Activated T-helper 17 cell treated with anti-CD3 and anti-CD28 coated beads, Interleukin-2, amount 50 U/mL, for 72 hours (primary cell): ENCODE measurements around the gene RBKS. TPM values are rescaled to one million over a fixed set of nuclear protein-coding genes. Genes with fewer than 3 reads are reported as not detected.
A peak's percentile ranks its signal among the peaks of the same experiment; 100 is the strongest.
"Not testable (repeated sequence)": the region's sequence is repeated elsewhere in the genome, so short reads cannot be mapped to it uniquely, and the experiment has no call there.

Source experiments
- ATAC-seq: fragments of 150-1000 bp; cut with Tn5 transposase; replicated peaks from 2 replicates; pipeline ENCODE4 v1.10.0; 2021; ENCODE audit warnings: mild to moderate bottlenecking, moderate library complexity
- H3K27ac Mint-ChIP-seq: one replicate; pipeline ENCODE4 v1.8.0; 2022; ENCODE audit warnings: mixed read lengths
- H3K27me3 Mint-ChIP-seq: one replicate; pipeline ENCODE4 v1.8.0; 2022; ENCODE audit warnings: mixed read lengths
- H3K36me3 Mint-ChIP-seq: one replicate; pipeline ENCODE4 v1.8.0; 2022; ENCODE audit warnings: low read depth, mild to moderate bottlenecking, mixed read lengths
- H3K4me1 Mint-ChIP-seq: one replicate; pipeline ENCODE4 v1.8.0; 2022; ENCODE audit warnings: mixed read lengths
- H3K4me3 Mint-ChIP-seq: one replicate; pipeline ENCODE4 v1.8.0; 2022; ENCODE audit warnings: mild to moderate bottlenecking, mixed read lengths
- H3K9me3 Mint-ChIP-seq: one replicate; pipeline ENCODE4 v1.8.0; 2022; ENCODE audit warnings: mixed read lengths
- total RNA-seq, 2 donors: library from RNA; stranded (reverse); gene quantifications; one replicate each; pipeline ENCODE4 v1.2.3, GENCODE V29; 2022

Gene RBKS
- total RNA-seq, 2 donors from 2014 or later = 7.7 to 10.0 TPM

GRCh38 chr2:27890924-27891672, 911 bp upstream of the RBKS start:
- Mint-ChIP-seq H3K27ac (peak overlapping the region; percentile 100), H3K36me3 (peaks cover 57% of the 10 kb centered on the region), H3K4me1 (peaks cover 38% of the 10 kb centered on the region), H3K9me3 (peaks cover 4% of the 10 kb centered on the region), H3K27me3 (no peaks in the 10 kb centered on the region), H3K4me3 (peak overlapping the region; percentile 95)
- peak; percentile 11 for ATAC-seq

- peaks cover 4% of the 10 kb centered on the region for H3K9me3 Mint-ChIP-seq
- peak; percentile 1 for ATAC-seq
- peaks cover 32% of the 10 kb centered on the region for H3K4me1 Mint-ChIP-seq
- peaks cover 43% of the 10 kb centered on the region for H3K36me3 Mint-ChIP-seq
- no peaks in the 10 kb centered on the region for H3K27me3 Mint-ChIP-seq
- H3K27ac Mint-ChIP-seq = peak overlapping the region; percentile 100
- peak overlapping the region; percentile 95 for H3K4me3 Mint-ChIP-seq
These were observed 427 bp downstream of the RBKS start for GRCh38 chr2:27889774-27890145.

- Mint-ChIP-seq H3K27me3 (no peaks in the 10 kb centered on the region), H3K27ac (no peak overlapping the region), H3K4me3 (peak overlapping the region; percentile 95), H3K36me3 (peaks cover 34% of the 10 kb centered on the region), H3K9me3 (peaks cover 4% of the 10 kb centered on the region), H3K4me1 (peaks cover 23% of the 10 kb centered on the region)
- no peak for ATAC-seq
These were observed 1.4 kb downstream of the RBKS start for GRCh38 chr2:27888790-27889189.

- Mint-ChIP-seq H3K9me3 (peaks cover 4% of the 10 kb centered on the region), H3K4me3 (peak overlapping the region; percentile 95), H3K36me3 (peaks cover 34% of the 10 kb centered on the region), H3K4me1 (peaks cover 23% of the 10 kb centered on the region), H3K27ac (no peak overlapping the region), H3K27me3 (no peaks in the 10 kb centered on the region)
- ATAC-seq = no peak
These were observed 2.4 kb downstream of the RBKS start for GRCh38 chr2:27887830-27888229.

- no peak overlapping the region for H3K27ac Mint-ChIP-seq
- ATAC-seq = no peak
- no peaks in the 10 kb centered on the region for H3K27me3 Mint-ChIP-seq
- H3K36me3 Mint-ChIP-seq = peaks cover 34% of the 10 kb centered on the region
- peak overlapping the region; percentile 14 for H3K4me3 Mint-ChIP-seq
- peaks cover 17% of the 10 kb centered on the region for H3K4me1 Mint-ChIP-seq
- H3K9me3 Mint-ChIP-seq = peaks cover 4% of the 10 kb centered on the region
These were observed 3.1 kb downstream of the RBKS start for GRCh38 chr2:27887111-27887510.

GRCh38 chr2:27886322-27886721, 3.9 kb downstream of the RBKS start:
- H3K4me1 Mint-ChIP-seq = peaks cover 10% of the 10 kb centered on the region
- H3K4me3 Mint-ChIP-seq = no peak overlapping the region
- H3K27me3 Mint-ChIP-seq = no peaks in the 10 kb centered on the region
- peaks cover 28% of the 10 kb centered on the region for H3K36me3 Mint-ChIP-seq
- H3K9me3 Mint-ChIP-seq = peaks cover 4% of the 10 kb centered on the region
- ATAC-seq = no peak
- H3K27ac Mint-ChIP-seq = no peak overlapping the region

- Mint-ChIP-seq H3K9me3 (no peaks in the 10 kb centered on the region), H3K4me1 (peaks cover 5% of the 10 kb centered on the region), H3K27me3 (no peaks in the 10 kb centered on the region), H3K27ac (no peak overlapping the region), H3K4me3 (no peak overlapping the region), H3K36me3 (peaks cover 22% of the 10 kb centered on the region)
- no peak for ATAC-seq
These were observed 4.5 kb downstream of the RBKS start for GRCh38 chr2:27885661-27886060.

GRCh38 chr2:27885234-27885633, 5.0 kb downstream of the RBKS start:
- Mint-ChIP-seq H3K36me3 (peaks cover 17% of the 10 kb centered on the region), H3K27me3 (no peaks in the 10 kb centered on the region), H3K27ac (no peak overlapping the region), H3K4me3 (no peak overlapping the region), H3K9me3 (no peaks in the 10 kb centered on the region), H3K4me1 (peaks cover 5% of the 10 kb centered on the region)
- ATAC-seq = no peak

- no peaks in the 10 kb centered on the region for H3K9me3 Mint-ChIP-seq
- H3K36me3 Mint-ChIP-seq = peaks cover 11% of the 10 kb centered on the region
- no peaks in the 10 kb centered on the region for H3K27me3 Mint-ChIP-seq
- no peak for ATAC-seq
- peaks cover 5% of the 10 kb centered on the region for H3K4me1 Mint-ChIP-seq
- H3K4me3 Mint-ChIP-seq = no peak overlapping the region
- no peak overlapping the region for H3K27ac Mint-ChIP-seq
These were observed 5.6 kb downstream of the RBKS start for GRCh38 chr2:27884601-27885000.

GRCh38 chr2:27882584-27882922, 7.6 kb downstream of the RBKS start:
- H3K36me3 Mint-ChIP-seq, H3K9me3 Mint-ChIP-seq, H3K4me3 Mint-ChIP-seq, ATAC-seq, H3K4me1 Mint-ChIP-seq, H3K27ac Mint-ChIP-seq, H3K27me3 Mint-ChIP-seq: not testable (repeated sequence)

- not testable (repeated sequence) for ATAC-seq, H3K4me3 Mint-ChIP-seq, H3K27me3 Mint-ChIP-seq, H3K4me1 Mint-ChIP-seq, H3K36me3 Mint-ChIP-seq, H3K27ac Mint-ChIP-seq, H3K9me3 Mint-ChIP-seq
These were observed 8.2 kb downstream of the RBKS start for GRCh38 chr2:27881815-27882583.

GRCh38 chr2:27878825-27879224, 11.4 kb downstream of the RBKS start:
- Mint-ChIP-seq H3K4me3 (no peak overlapping the region), H3K4me1 (no peaks in the 10 kb centered on the region), H3K27me3 (no peaks in the 10 kb centered on the region), H3K27ac (no peak overlapping the region), H3K9me3 (no peaks in the 10 kb centered on the region), H3K36me3 (no peaks in the 10 kb centered on the region)
- no peak for ATAC-seq

GRCh38 chr2:27875089-27875881, 14.9 kb downstream of the RBKS start:
- Mint-ChIP-seq H3K36me3 (no peaks in the 10 kb centered on the region), H3K9me3 (no peaks in the 10 kb centered on the region), H3K27me3 (no peaks in the 10 kb centered on the region), H3K4me3 (no peak overlapping the region), H3K27ac (no peak overlapping the region), H3K4me1 (peaks cover 4% of the 10 kb centered on the region)
- no peak for ATAC-seq

GRCh38 chr2:27873091-27873490, 17.1 kb downstream of the RBKS start:
- Mint-ChIP-seq H3K36me3 (no peaks in the 10 kb centered on the region), H3K27me3 (no peaks in the 10 kb centered on the region), H3K9me3 (no peaks in the 10 kb centered on the region), H3K27ac (no peak overlapping the region), H3K4me1 (peaks cover 4% of the 10 kb centered on the region), H3K4me3 (no peak overlapping the region)
- ATAC-seq = no peak

- H3K27ac Mint-ChIP-seq = no peak overlapping the region
- H3K4me3 Mint-ChIP-seq = no peak overlapping the region
- ATAC-seq = no peak
- no peaks in the 10 kb centered on the region for H3K36me3 Mint-ChIP-seq
- peaks cover 4% of the 10 kb centered on the region for H3K4me1 Mint-ChIP-seq
- no peaks in the 10 kb centered on the region for H3K9me3 Mint-ChIP-seq
- H3K27me3 Mint-ChIP-seq = no peaks in the 10 kb centered on the region
These were observed 18.4 kb downstream of the RBKS start for GRCh38 chr2:27871802-27872201.
